Endothelial cell of umbilical vein (primary cell): ENCODE data around the gene TUB. TPM values are rescaled to one million over a fixed set of nuclear protein-coding genes. Genes with fewer than 3 reads are reported as not detected.

ENCODE experiments used
- BruUV-seq: library from RNA; stranded (reverse); fragments of 400-500 nt; replicated peaks from 2 replicates; lab custom pipeline; 2021; lab: Mats Ljungman, UMichigan
- CTCF ChIA-PET: fragments of 300-600, 350-600 bp; sonication (Branson Sonifier 250); formaldehyde crosslinking; loops from one replicate; lab custom pipeline; 2021; ENCODE audit warnings: antibody characterized with exemption, inconsistent platforms; lab: Charles Lee
- POLR2A ChIA-PET: fragments of 300-600, 350-600 bp; sonication (Branson Sonifier 250); formaldehyde crosslinking; loops from one replicate; lab custom pipeline; 2021; ENCODE audit warnings: antibody characterized with exemption, inconsistent platforms; lab: Charles Lee
- DNase-seq: peaks from one replicate; pipeline ENCODE4 v3.0.0-alpha.2; 2011; ENCODE audit warnings: low read depth, low spot score
- FAIRE-seq: peaks from 2 replicates; lab custom pipeline; 2011; peaks lifted over from hg19 to GRCh38; lab: Jason Lieb, UNC
- H2AFZ ChIP-seq: 2 replicates; pipeline ENCODE4 v1.6.0; 2012; ENCODE audit warnings: low read depth, low read length, control low read depth, inconsistent platforms
- H3K27ac ChIP-seq: 2 replicates; pipeline ENCODE4 v1.5.1; 2011; ENCODE audit warnings: low read depth, mild to moderate bottlenecking, control low read depth, low read length, moderate library complexity; ENCODE audit not compliant: insufficient read depth
- H3K27me3 ChIP-seq, 2 experiments: 2 replicates each; pipeline versions ENCODE4 v1.6.0 to v1.6.1; 2011; ENCODE audit warnings: low read length in 2 of 2, mixed read lengths in 1 of 2; ENCODE audit not compliant: control insufficient read depth in 2 of 2, insufficient read depth in 2 of 2
- H3K36me3 ChIP-seq, 2 experiments: 2 replicates in 1 of 2; 3 replicates in 1 of 2; pipeline ENCODE4 v1.5.1; 2011; ENCODE audit warnings: low read length in 2 of 2, mild to moderate bottlenecking in 1 of 2, moderate library complexity in 1 of 2; ENCODE audit not compliant: control insufficient read depth in 2 of 2, insufficient read depth in 2 of 2; ENCODE audit errors: extremely low read depth in 1 of 2
- H3K4me1 ChIP-seq: 3 replicates; pipeline ENCODE4 v1.5.1; 2011; ENCODE audit warnings: mild to moderate bottlenecking, low read length; ENCODE audit not compliant: control insufficient read depth, insufficient read depth; ENCODE audit errors: extremely low read depth
- H3K4me2 ChIP-seq: 2 replicates; pipeline ENCODE4 v1.6.1; 2011; ENCODE audit warnings: low read length, control low read depth, mixed read lengths; ENCODE audit not compliant: insufficient read depth
- H3K4me3 ChIP-seq, 3 experiments: fragments of 200-600 bp in 1 of 3; sonication (generic), shearing (Covaris generic) in 1 of 3; replicated peaks in 1 of 3; 2 replicates each; pipeline ENCODE4 v1.5.1; 2011 to 2016; ENCODE audit warnings: control low read depth in 3 of 3, low read length in 3 of 3, mild to moderate bottlenecking in 2 of 3, inconsistent platforms in 1 of 3, low read depth in 1 of 3, moderate library complexity in 1 of 3; ENCODE audit not compliant: insufficient read depth in 1 of 3
- H3K79me2 ChIP-seq: 2 replicates; pipeline ENCODE4 v1.6.0; 2012; ENCODE audit warnings: low read length, inconsistent platforms; ENCODE audit not compliant: control insufficient read depth, insufficient read depth
- H3K9ac ChIP-seq: replicated peaks from 2 replicates; pipeline ENCODE3; 2011; ENCODE audit warnings: low read length, control low read depth; ENCODE audit not compliant: insufficient read depth; ENCODE audit errors: extremely low read depth
- H3K9me1 ChIP-seq: replicated peaks from 3 replicates; pipeline ENCODE4 v1.6.0; 2011; ENCODE audit warnings: mild to moderate bottlenecking, low read length; ENCODE audit not compliant: control insufficient read depth, insufficient read depth; ENCODE audit errors: extremely low read depth
- H3K9me3 ChIP-seq: replicated peaks from 2 replicates; pipeline ENCODE4 v1.5.1; 2012; ENCODE audit warnings: low read length, inconsistent platforms; ENCODE audit not compliant: control insufficient read depth, insufficient read depth
- H4K20me1 ChIP-seq: replicated peaks from 2 replicates; pipeline ENCODE3; 2011; ENCODE audit warnings: mild to moderate bottlenecking, low read length; ENCODE audit not compliant: control insufficient read depth, insufficient read depth; ENCODE audit errors: extremely low read depth
- EZH2 ChIP-seq: IDR thresholded peaks from 2 replicates; pipeline ENCODE4 v1.6.1; 2012; ENCODE audit warnings: borderline replicate concordance, low read depth, mild to moderate bottlenecking, moderate library complexity, low read length, inconsistent platforms; ENCODE audit not compliant: severe bottlenecking
- FOS ChIP-seq: IDR thresholded peaks from 2 replicates; pipeline ENCODE4 v1.6.1; 2011; ENCODE audit warnings: mild to moderate bottlenecking, low read length, moderate library complexity, borderline replicate concordance; ENCODE audit not compliant: insufficient read depth
- GATA2 ChIP-seq: IDR thresholded peaks from 2 replicates; pipeline ENCODE4 v1.7.0; 2011; ENCODE audit warnings: low read depth, mild to moderate bottlenecking, moderate library complexity, mixed read lengths, low read length; ENCODE audit not compliant: insufficient read length, insufficient read depth
- JUN ChIP-seq: IDR thresholded peaks from 2 replicates; pipeline ENCODE4 v1.6.1; 2011; ENCODE audit warnings: borderline replicate concordance, low read depth; ENCODE audit not compliant: insufficient read length, insufficient read depth
- MYC ChIP-seq: IDR thresholded peaks from one replicate; pipeline ENCODE4 v1.6.1; 2011; ENCODE audit warnings: mild to moderate bottlenecking, low read depth, low read length
- POLR2A ChIP-seq: IDR thresholded peaks from 2 replicates; pipeline ENCODE4 v1.6.1; 2012; ENCODE audit warnings: low read depth, mild to moderate bottlenecking, control low read depth, low read length
- POLR2AphosphoS5 ChIP-seq: IDR thresholded peaks from 2 replicates; pipeline ENCODE4 v1.6.1; 2012; ENCODE audit warnings: low read depth, mild to moderate bottlenecking, control low read depth, low read length, moderate library complexity; ENCODE audit not compliant: insufficient read depth
- dilution Hi-C: fragments of 300-500 bp; cut with MboI; formaldehyde crosslinking; loops from one replicate; pipeline ENCODE4 v1.15.0; 2019; ENCODE audit warnings: low sequenced_read_pairs; ENCODE audit not compliant: extremely low pct_ligation_motif_present
- intact Hi-C: fragments of 100-400 bp; cut with micrococcal nuclease; formaldehyde crosslinking; loops from one replicate; pipeline ENCODE4 v1.10.0; 2022
- polyA plus RNA-seq, 4 experiments: library from polyadenylated mRNA; depleted of rRNA in 3 of 4; stranded (reverse) in 3 of 4; unstranded in 1 of 4; fragments of >200 nt; gene quantifications; 2 replicates each; pipeline versions ENCODE4 v1.2.1 to v1.2.3, GENCODE V29; 2011 to 2012; ENCODE audit warnings: missing spikeins in 1 of 4
- total RNA-seq: library from RNA; stranded (reverse); gene quantifications from 2 replicates; pipeline ENCODE4 v1.2.3, GENCODE V29; 2021
- TF ChIP-seq, protein P1 (sequence below), 2 donors: IDR thresholded peaks; 1 replicate in 1 of 2; 2 replicates in 1 of 2; pipeline ENCODE4 v1.5.1; 2011; ENCODE audit warnings: low read length in 2 of 2, mild to moderate bottlenecking in 2 of 2, moderate library complexity in 2 of 2, control low read depth in 1 of 2, inconsistent platforms in 1 of 2, low read depth in 1 of 2; ENCODE audit not compliant: insufficient read depth in 1 of 2; ENCODE audit errors: extremely low read depth in 1 of 2
- TF ChIP-seq, protein P2 (sequence below): IDR thresholded peaks from 2 replicates; pipeline ENCODE4 v1.6.1; 2011; ENCODE audit not compliant: insufficient read depth, insufficient read length

TUB gene
- total and polyA plus RNA-seq, 2 donors (not counting 3 experiments of a cell fraction or from before 2014, with no cell fraction given): 2.3 to 3.9 TPM

DNA sequence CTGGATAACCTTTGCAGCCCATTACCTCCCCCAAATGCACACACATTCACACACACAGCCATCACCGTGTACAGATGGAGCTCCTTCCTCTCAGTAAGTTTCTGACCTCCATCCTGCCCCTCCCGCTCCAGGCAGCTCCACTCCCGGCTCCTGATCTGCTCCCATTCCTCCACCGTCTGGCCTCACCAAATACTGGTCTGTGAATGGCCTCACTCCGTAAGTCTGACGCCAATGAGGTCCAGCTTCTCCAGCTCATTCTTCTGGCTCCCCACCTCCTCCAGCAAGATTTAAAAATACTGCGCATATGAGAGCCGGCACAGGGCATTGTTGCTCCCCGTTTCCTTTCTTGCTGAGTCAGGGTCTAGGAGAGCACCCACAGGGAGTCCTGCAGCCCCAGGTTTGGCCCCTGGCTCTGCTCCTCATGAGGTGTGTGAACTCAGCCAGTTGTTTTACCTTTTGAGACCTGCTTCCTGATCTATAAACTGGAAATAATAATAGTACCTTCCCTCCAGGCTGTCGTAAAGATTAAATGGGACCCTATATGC is 14.0 kb upstream of the TUB start:
- Histone ChIP-seq H3K4me2 (no peak overlapping the region), H3K4me1 (peaks cover 3% of the 10 kb centered on the region), H4K20me1 (no peaks in the 10 kb centered on the region), H2AFZ (no peak overlapping the region), H3K36me3 (no peaks in the 10 kb centered on the region), H3K27me3 (no peaks in the 10 kb centered on the region), H3K9me3 (no peaks in the 10 kb centered on the region), H3K79me2 (no peaks in the 10 kb centered on the region), H3K9ac (no peak overlapping the region), H3K27ac (no peak overlapping the region), H3K4me3 (no peak overlapping the region), H3K9me1 (no peaks in the 10 kb centered on the region)
- intact Hi-C loops: no loop called here
- DNase-seq (no peak), FAIRE-seq (no peak)
- TF ChIP-seq, protein P1, sequence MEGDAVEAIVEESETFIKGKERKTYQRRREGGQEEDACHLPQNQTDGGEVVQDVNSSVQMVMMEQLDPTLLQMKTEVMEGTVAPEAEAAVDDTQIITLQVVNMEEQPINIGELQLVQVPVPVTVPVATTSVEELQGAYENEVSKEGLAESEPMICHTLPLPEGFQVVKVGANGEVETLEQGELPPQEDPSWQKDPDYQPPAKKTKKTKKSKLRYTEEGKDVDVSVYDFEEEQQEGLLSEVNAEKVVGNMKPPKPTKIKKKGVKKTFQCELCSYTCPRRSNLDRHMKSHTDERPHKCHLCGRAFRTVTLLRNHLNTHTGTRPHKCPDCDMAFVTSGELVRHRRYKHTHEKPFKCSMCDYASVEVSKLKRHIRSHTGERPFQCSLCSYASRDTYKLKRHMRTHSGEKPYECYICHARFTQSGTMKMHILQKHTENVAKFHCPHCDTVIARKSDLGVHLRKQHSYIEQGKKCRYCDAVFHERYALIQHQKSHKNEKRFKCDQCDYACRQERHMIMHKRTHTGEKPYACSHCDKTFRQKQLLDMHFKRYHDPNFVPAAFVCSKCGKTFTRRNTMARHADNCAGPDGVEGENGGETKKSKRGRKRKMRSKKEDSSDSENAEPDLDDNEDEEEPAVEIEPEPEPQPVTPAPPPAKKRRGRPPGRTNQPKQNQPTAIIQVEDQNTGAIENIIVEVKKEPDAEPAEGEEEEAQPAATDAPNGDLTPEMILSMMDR (IDR thresholded peaks at IDR 0.05; ENCODE audit: extremely low read depth in 1 of 2, insufficient read depth in 1 of 2, low read depth in 1 of 2, low read length in 2 of 2): no peak
- TF ChIP-seq EZH2 (no peak), POLR2AphosphoS5 (no peak), POLR2A (no peak), FOS (no peak), JUN (no peak), MYC (no peak), GATA2 (no peak)
- TF ChIP-seq, protein P2, sequence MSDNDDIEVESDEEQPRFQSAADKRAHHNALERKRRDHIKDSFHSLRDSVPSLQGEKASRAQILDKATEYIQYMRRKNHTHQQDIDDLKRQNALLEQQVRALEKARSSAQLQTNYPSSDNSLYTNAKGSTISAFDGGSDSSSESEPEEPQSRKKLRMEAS: no peak
- BruUV-seq: no TSS peak
- dilution Hi-C loops: no loop called here
- ChIA-PET CTCF (interaction anchor here (1.0 to 3.5 kb wide), 5 partner anchors 10 to 60 kb away, joined by 3 to 32 read pairs (median 5); no protein-coding TSS in a partner anchor), POLR2A (no interaction called here)
